Measurements from ENCODE around the gene DISP1.

GRCh38 chr1:222820171-222820712 lies 5.4 kb downstream of the DISP1 start:
- no peak for TF ChIP-seq CTCF (IDR thresholded peaks at IDR 0.05)
- no peak for TF ChIP-seq POLR2A (IDR thresholded peaks at IDR 0.05)
- no peak for TF ChIP-seq POLR2AphosphoS5 (IDR thresholded peaks at IDR 0.05)

Measured in prostate gland (tissue), 2 donors.